Adipose tissue (tissue), 3 donors: ENCODE data around the gene ERC1. TPM values are rescaled to one million over a fixed set of nuclear protein-coding genes. Genes with fewer than 3 reads are reported as not detected.
"Not testable (repeated sequence)": the region's sequence is repeated elsewhere in the genome, so short reads cannot be mapped to it uniquely, and the experiment has no call there.

Source experiments
- H3K27ac ChIP-seq: one replicate; pipeline ENCODE4 v1.5.1; 2013; ENCODE audit warnings: low read depth, low read length
- WGBS, 3 donors: extraction: QIAGEN DNeasy Blood & Tissue Kit; methylation state at CpG; one replicate each; pipeline ENCODE4 v1.1.7; 2013; 5-methylcytosine and 5-hydroxymethylcytosine counted together
- polyA plus RNA-seq, 3 donors: library from polyadenylated mRNA; stranded (reverse); fragments of 200-250 nt; gene quantifications; one replicate each; pipeline ENCODE4 v1.2.3, GENCODE V29; 2013
- donor health status: healthy with polysubstance abuse.
- donor health status: Bipolar disorder and iron deficiency.
- donor health status: healthy.

ERC1 gene
- polyA plus RNA-seq, 3 donors: 4.0 to 16.4 (median 12.8) TPM

DNA sequence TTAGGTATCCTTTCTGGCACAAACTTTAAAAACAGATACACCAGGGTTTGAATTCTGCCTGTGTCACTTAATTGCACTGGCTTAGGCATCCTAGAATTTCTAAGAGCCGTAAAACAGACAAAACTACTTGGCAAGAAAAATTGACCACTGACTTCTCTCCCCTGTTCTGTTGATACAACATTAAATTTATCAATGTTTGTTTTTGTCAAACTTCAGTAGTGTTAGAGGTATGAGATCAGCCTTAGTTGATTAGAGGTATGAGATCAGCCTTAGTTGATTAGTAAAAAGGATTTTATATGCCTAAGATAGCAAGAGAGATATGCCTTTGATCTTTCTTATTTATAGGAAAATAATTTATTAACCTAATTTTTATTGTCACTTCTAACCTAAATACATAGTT is 320.1 kb downstream of the ERC1 start:
- 32 to 90% (median 83%) methylated on average over 1 of the region's 1 CpG for WGBS, 3 donors
- H3K27ac ChIP-seq: no peak overlapping the region

DNA sequence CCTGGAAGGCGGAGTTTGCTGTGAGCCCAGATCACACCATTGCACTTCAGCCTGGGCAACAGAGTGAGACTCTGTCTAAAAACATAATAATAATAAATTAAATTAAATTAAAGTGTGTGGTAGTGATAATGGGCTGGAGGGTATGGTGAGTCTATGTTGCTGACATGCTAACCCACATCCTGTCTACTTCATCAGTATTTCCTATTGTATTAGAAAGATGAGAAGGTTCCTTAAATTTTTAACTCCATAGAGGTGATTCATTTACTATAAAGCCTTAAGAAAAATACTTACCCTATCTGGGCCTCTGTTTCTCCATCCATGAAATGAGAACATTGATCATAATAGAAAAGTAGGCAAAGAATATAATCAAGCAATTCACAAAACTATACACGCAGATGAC is 322.9 kb downstream of the ERC1 start:
- H3K27ac ChIP-seq: no peak overlapping the region
- WGBS, 3 donors: 95 to 99% (median 96%) methylated on average over 2 of the region's 2 CpGs

DNA sequence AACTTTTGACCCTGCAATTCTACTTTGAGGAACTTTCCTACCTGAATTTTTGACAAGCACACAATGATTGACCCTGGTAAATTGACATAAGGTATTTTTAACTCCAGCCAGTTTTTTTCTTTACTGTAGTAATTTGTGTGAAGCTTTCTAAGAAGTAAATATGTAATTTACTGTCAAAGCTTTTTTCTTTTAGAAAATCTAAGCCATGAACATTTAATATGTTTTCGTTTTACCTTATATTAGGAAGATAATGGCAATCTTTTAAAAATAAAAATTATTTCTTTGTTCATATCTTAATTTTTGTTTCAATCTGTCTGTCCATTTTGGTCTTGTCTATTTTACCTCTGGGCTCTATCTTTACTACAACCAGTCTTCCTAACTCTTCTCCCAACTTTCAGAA is 323.5 kb downstream of the ERC1 start:
- 53 to 100% (median 97%) methylated on average over 1 of the region's 1 CpG for WGBS, 3 donors
- no peak overlapping the region for H3K27ac ChIP-seq

DNA sequence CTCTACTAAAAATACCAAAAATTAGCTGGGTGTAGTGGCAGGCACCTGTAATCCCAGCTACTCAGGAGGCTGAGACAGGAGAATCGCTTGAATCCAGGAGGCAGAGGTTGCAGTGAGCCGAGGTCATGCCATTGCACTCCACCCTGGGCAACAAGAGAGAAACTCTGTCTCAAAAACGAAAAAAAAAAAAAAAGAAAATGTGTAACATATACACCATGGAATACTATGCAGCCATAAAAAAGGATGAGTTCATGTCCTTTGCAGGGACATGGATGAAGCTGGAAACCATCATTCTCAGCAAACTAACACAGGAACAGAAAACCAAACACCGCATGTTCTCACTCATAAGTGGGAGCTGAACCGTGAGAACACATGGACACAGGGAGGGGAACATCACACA is 326.0 kb downstream of the ERC1 start:
- WGBS, 3 donors: 91 to 97% (median 96%) methylated on average over 5 of the region's 5 CpGs
- H3K27ac ChIP-seq: not testable (repeated sequence)

DNA sequence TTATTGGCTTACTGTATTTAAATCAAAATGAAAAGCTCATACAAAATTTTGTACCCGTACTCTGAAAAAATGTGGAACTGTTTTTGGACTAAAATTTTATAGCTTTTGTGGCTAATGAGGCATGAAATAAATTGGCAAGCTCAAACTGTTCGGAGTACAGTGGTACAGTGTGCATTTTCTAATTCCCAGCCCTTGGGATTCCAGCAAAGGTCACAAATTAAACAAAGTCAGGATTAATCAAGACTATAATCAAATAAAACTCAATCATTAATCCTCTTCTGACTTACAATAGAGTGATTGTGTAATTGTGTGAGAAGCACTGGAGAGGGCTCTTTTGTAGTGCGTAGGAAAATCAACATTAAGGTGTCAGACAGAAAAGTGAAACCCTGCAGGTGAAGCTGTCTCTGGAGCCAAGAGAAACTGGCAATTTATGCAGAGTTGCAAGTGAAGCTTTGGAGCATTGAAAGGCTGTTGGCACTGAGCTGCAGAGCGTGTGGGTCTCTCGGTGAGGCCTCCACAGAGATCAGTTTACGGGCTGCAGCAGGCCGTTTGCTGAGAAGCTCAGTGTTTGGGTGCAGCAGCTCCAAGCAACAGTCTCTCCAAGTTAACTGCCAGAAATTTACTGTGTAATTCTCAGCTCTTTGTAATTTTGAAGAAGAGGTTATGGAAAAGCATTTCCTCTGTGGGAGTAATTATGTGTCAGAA is 327.5 kb downstream of the ERC1 start:
- WGBS, 3 donors: 22 to 55% (median 44%) methylated on average over 7 of the region's 7 CpGs
- no peak overlapping the region for H3K27ac ChIP-seq

DNA sequence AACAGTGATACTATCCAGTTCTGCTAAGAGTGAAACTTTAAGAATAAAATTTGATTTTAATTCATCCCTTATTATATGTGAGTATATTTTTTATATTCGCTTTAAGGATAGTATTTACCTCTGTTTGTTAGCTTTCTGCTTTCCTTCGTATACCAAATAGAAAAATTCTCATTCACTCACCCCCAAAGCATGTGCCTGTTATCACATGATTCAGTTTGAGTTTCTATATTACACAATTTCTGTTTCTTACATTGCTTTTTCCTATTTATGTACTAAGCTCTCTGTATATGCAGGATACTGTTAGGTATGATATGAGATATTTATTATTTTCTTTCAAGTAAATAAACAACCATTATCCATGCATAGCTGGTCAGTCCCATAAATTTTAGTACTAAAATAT is 328.2 kb downstream of the ERC1 start:
- 58 to 69% (median 60%) methylated on average over 2 of the region's 2 CpGs for WGBS, 3 donors

DNA sequence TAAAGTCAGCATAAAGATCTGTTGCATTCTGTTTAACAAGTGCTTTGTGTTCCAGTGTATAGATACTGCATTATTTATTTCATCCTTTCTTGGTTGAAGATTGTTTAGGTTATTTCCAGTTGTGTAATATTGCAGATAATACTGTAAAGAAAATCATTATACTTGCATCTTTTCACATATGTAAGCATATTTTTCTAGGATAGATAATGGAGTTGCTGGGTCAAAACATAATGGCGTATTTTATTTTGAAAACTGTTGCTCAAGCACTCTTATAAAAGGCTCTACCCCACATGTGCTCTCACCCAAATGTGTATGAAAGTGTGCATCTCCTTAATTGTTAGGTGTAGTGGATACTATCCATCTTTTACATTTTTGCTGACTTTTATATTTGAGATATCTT is 329.0 kb downstream of the ERC1 start:
- no peak overlapping the region for H3K27ac ChIP-seq
- WGBS, 3 donors: 92 to 97% (median 97%) methylated on average over 1 of the region's 1 CpG

More for the DNA sequence above, 328.2 kb downstream of the ERC1 start:
- H3K27ac ChIP-seq: no peak overlapping the region

DNA sequence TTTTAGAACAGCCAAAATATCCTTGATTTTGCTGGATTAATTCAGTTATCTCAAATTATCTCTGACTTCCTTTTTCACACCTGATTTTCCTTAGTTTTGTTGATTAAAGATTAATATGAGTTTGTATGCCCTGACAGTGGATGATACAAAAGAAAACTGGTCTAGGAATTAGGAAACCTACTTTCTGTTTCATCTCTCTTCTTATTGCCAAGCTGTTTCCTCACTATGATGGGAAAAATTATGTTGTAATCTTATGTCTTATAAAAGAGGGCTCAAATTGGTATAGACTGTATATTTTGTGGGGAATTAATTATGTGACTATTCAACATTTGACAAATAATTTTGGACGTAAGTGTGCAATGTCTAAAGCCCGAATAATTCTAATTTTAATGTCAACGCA is 331.8 kb downstream of the ERC1 start:
- no peak overlapping the region for H3K27ac ChIP-seq
- 90 to 95% (median 91%) methylated on average over 3 of the region's 3 CpGs for whole genome bisulfite sequencing, 3 donors

DNA sequence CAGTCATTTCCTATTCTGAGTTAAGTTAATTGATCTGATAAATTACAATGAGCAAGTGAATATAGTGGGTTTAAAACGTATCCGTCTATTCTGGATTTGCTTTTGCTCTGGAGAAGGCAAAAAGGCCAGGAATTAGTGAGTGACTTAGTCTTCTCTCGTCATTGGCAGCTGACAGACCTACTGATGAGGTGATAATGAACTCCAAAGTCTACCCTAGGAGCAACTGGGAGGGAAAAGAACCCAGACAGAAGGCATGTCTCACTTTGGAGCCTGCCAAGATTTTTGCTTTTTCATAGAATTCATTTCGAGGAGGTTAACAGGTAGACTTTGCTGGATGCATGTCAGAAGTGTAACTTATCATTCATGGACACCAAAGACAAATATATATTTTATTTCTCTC is 333.1 kb downstream of the ERC1 start:
- no peak overlapping the region for H3K27ac ChIP-seq
- 83 to 99% (median 88%) methylated on average over 4 of the region's 4 CpGs for WGBS, 3 donors

DNA sequence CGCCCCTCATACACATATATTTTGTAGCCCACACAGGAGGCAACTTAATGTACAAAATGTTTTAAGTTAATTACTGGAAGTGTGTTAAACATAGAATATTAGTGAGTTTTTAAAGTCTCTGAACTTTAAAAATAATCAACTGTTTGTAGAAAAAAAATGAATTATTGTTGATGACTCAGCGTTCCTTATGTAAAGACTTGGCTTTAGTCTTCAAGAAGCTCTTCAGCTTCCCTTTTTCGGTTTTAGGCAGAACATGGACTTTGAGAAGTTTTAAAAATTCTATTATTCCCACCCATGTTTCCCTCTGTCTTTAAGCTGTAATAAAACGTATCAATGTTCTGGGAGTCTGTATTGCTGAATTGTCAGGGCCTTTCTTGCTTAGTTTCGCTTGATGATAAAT is 333.9 kb downstream of the ERC1 start:
- no peak overlapping the region for H3K27ac ChIP-seq
- WGBS, 3 donors: 53 to 83% (median 53%) methylated on average over 5 of the region's 5 CpGs

DNA sequence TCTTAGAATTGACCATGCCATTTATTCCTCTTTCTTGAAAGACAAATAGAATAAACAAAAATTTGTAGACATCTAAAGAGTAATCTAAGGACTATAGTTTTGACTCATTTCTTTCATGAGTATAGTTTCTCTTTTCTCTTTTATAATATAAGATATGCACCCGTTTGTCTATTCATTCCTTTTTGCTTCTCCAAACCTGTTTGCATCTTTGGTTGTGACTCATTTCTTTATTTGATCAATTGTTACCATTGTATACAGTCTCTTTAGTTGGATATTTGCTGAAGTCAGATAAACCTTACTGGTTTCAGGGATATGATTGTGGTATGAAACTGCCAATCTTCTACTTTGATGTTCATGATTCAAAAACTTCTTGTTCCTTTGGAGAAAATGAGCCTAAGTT is 334.6 kb downstream of the ERC1 start:
- WGBS, 3 donors: 50 to 78% (median 77%) methylated on average over 1 of the region's 1 CpG
- H3K27ac ChIP-seq: no peak overlapping the region

DNA sequence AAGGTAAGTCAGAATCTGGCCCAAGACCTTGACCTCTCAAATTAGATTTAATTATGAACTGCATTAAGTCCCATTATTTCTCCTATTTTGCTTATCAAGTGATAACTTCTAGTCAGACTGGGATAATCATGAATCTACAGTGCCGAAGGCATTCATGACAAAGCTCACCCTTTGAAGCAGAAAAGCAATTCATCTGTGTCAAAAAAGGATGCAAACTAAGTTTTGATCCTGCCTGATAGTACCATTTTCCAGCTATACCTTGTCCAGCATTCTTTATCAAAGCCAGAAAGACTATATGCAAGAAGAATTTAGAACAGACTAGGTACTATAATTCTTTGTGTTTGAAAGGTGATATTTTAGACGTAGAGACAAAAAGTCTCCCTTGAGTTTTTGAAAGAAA is 335.2 kb downstream of the ERC1 start:
- no peak overlapping the region for H3K27ac ChIP-seq
- WGBS, 3 donors: 94 to 95% (median 94%) methylated on average over 2 of the region's 2 CpGs

DNA sequence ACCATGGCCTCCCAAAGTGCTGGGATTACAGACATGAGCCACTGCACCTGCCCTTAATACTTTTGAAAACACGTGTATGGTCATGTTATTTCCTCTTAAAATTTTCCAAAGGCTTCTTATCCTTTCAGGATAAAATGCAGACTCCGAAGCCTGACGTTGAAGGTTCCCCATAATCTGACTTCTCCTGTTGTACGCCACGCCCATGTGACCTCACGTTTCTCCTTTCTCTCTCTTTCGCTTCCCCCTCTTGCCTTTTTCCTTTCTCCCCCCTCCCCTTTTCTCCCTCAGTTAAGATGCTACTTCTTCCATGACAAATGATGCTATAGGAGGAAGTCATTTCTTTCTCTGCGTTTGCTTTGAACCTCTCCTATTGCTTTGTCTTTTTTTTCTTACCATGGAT is 337.4 kb downstream of the ERC1 start:
- 64 to 86% (median 71%) methylated on average over 8 of the region's 8 CpGs for WGBS, 3 donors

DNA sequence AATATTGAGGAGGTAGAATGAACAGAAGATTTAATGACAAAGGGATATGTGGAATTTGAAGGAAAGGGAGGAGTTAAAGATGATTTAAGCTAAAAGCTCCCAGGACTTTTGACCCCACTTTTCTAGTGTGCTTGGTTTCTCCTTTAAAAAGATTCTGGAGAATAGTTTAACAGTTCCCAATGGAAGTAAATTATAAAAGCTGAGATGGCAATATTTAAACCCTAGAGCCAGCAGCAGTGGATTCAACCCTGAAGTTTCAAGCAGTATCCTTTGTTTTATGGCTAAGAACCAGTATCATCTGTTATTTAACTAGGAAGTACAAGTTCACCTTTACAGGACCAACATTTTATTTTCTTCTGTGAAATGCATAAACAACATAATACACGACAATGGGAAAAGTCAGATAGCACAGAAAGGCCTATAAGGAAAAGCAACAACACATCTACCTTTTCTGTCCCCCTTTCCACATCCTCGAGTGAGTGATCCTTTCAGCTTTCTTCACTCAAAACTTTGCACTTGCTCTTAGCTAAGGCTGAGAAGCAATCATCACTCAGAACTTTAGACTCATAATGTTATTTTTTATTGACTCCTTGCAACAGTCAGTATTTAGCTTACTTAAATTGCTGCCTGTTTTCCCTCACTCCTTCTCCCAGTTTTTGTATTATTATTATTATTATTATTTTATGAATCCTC is 338.9 kb downstream of the ERC1 start:
- H3K27ac ChIP-seq: no peak overlapping the region
- 85 to 91% (median 87%) methylated on average over 2 of the region's 2 CpGs for WGBS, 3 donors

More for the DNA sequence above, 337.4 kb downstream of the ERC1 start:
- no peak overlapping the region for H3K27ac ChIP-seq

DNA sequence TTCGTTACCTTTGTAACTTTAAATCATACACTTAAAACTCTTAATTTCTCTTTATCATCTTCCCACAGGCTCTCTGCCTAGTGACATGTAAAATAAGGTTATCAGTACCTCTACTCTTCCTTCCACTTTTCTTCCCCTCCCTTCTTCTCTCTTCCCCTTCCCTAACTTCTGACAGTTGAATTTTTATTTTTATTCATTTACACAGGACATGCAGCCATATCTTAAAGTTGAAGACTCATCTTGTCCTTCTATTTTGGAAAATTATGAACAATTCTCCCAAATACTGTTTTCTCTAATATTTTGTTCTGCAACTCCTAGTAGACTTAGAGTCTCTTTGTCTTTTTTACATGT is 339.4 kb downstream of the ERC1 start:
- no peak overlapping the region for H3K27ac ChIP-seq
- 96 to 100% (median 100%) methylated on average over 1 of the region's 1 CpG for WGBS, 3 donors

DNA sequence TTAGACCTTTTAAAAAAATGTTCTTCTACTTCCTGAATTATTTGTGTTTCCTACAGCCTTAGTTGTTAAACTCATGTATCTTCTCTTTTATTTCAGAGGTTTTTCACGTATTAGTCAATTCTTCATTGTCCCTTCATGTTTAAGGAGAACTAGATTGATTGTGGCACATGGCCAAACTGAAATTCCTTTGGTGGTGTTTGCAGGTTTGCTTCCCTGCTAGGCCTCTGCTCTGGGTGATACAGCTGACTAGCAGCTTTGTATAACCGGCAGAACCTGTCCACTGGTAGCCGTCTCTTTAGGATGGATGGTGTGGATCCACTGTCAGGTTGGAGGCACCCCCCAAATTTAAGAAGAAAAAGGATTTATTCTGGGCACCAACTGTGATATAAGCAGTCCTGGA is 341.3 kb downstream of the ERC1 start:
- WGBS, 3 donors: 30 to 85% (median 83%) methylated on average over 3 of the region's 3 CpGs
- H3K27ac ChIP-seq: no peak overlapping the region

DNA sequence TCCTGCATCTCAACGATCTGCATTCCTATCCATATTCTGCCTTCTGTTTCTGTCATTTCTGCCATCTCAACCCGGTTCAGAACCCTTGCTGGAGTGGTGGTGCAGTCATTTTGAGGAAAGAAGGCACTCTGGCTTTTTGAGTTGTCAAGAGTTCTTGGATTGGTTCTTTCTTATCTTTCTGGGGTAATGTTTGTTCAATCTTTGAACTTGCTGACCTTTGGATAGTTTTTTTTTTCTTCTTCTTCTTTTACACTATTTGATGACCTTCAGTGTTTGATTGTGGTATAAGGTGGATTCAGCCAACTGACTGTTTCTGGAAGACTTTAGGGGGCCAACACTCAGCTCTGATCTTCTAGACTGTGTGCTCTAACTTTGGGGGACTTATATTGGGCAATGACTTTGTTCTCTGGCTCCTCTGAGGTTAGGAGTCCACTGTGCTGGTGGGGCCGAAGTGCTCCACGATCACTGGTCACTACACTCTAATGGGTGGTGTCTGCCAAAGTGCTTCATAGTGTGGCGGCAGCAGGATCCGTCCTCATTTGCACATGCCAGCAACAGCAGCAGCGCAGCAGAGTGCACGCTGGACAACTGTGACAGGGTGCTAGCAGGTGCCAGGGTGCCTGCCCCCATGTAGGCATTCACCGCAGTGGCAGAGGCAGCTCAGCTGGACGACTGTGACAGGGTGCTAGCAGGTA is 347.6 kb downstream of the ERC1 start:
- 53 to 94% (median 91%) methylated on average over 10 of the region's 10 CpGs for whole genome bisulfite sequencing, 3 donors
- H3K27ac ChIP-seq: no peak overlapping the region

DNA sequence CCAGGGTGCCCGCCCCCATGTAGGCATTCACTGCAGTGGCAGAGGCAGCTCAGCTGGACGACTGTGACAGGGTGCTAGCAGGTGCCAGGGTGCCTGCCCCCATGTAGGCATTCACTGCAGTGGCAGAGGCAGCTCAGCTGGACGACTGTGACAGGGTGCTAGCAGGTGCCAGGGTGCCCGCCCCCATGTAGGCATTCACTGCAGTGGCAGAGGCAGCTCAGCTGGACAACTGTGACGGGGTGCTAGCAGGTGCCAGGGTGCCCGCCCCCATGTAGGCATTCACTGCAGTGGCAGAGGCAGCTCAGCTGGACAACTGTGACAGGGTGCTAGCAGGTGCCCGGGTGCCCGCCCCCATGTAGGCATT is 348.1 kb downstream of the ERC1 start:
- WGBS, 3 donors: 50 to 94% (median 82%) methylated on average over 7 to 8 of the region's 8 CpGs
- not testable (repeated sequence) for H3K27ac ChIP-seq

DNA sequence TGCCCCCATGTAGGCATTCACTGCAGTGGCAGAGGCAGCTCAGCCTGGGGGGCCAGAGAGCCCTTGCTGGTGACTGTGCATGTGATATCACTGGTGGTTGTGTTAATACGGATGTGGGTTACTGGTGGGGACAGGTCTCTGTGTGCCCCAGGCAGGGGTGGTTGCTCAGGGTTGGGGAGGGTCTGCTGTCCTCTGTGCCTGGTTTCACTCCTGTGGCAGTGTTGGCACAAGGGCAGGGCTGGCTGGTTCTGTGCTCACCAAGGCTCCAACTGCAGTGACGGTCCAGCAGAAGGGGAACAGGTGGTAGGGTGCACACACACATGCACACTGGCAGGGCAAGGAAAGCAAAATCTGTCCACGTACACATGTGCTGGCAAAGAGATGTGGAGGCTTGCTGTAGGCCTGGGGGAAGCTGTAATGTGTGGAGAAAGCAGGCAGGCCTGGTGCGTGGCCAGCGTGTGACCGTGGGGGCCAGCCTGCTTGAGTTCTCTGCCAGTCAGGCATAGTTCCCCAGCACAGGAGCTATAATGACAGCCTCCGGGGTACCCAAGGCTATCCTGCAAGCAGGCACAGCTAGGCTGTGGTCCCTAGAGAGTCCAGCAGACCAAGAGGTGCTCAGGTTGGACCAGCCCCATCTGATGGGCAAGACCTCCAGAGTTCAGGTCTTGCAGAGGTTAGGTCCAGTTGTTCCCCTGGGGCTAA is 348.7 kb downstream of the ERC1 start:
- 68 to 90% (median 89%) methylated on average over 7 of the region's 7 CpGs for WGBS, 3 donors

More for the DNA sequence above, 348.7 kb downstream of the ERC1 start:
- no peak overlapping the region for H3K27ac ChIP-seq
